Fibroblast of lung (primary cell): ENCODE results near the gene ZNF771. TPM values are rescaled to one million over a fixed set of nuclear protein-coding genes. Genes with fewer than 3 reads are reported as not detected.

Experiments used
- DNase-seq, 2 donors: peaks; one replicate each; pipeline versions ENCODE4 v3.0.0 to v3.0.0-alpha.2; 2010; ENCODE audit warnings: low read depth in 2 of 2
- H2AFZ ChIP-seq: 2 replicates; pipeline ENCODE4 v1.5.1; 2012; ENCODE audit warnings: low read length, control low read depth, inconsistent platforms
- H3K27ac ChIP-seq: 2 replicates; pipeline ENCODE4 v1.5.1; 2011; ENCODE audit warnings: low read length, control low read depth; ENCODE audit not compliant: insufficient read depth
- H3K27me3 ChIP-seq: 2 replicates; pipeline ENCODE4 v1.5.1; 2011; ENCODE audit warnings: mild to moderate bottlenecking, low read length; ENCODE audit not compliant: control insufficient read depth, insufficient read depth
- H3K36me3 ChIP-seq: 2 replicates; pipeline ENCODE4 v1.5.1; 2011; ENCODE audit warnings: low read length; ENCODE audit not compliant: control insufficient read depth, insufficient read depth
- H3K4me1 ChIP-seq: 2 replicates; pipeline ENCODE4 v1.5.1; 2011; ENCODE audit warnings: low read length; ENCODE audit not compliant: control insufficient read depth, insufficient read depth; ENCODE audit errors: extremely low read depth
- H3K4me2 ChIP-seq: 2 replicates; pipeline ENCODE4 v1.5.1; 2011; ENCODE audit warnings: low read length, control low read depth; ENCODE audit not compliant: insufficient read depth; ENCODE audit errors: extremely low read depth
- H3K4me3 ChIP-seq, 4 experiments: fragments of 200-600 bp in 1 of 4; sonication (generic) in 1 of 4; replicated peaks in 1 of 4; 2 replicates each; pipeline ENCODE4 v1.5.1; 2011 to 2016; ENCODE audit warnings: low read length in 4 of 4, low read depth in 3 of 4, mild to moderate bottlenecking in 3 of 4, control low read depth in 2 of 4, inconsistent platforms in 1 of 4, mixed read lengths in 1 of 4; ENCODE audit not compliant: insufficient read depth in 1 of 4; ENCODE audit errors: control extremely low read depth in 1 of 4
- H3K79me2 ChIP-seq: 2 replicates; pipeline ENCODE4 v1.5.1; 2012; ENCODE audit warnings: mild to moderate bottlenecking, low read length, inconsistent platforms; ENCODE audit not compliant: control insufficient read depth, insufficient read depth
- H3K9ac ChIP-seq: 2 replicates; pipeline ENCODE4 v1.5.1; 2011; ENCODE audit warnings: mild to moderate bottlenecking, low read length, control low read depth; ENCODE audit not compliant: insufficient read depth
- H3K9me3 ChIP-seq: 2 replicates; pipeline ENCODE4 v1.5.1; 2012; ENCODE audit warnings: low read depth, low read length; ENCODE audit not compliant: control insufficient read depth, insufficient read depth
- H4K20me1 ChIP-seq: 2 replicates; pipeline ENCODE4 v1.5.1; 2011; ENCODE audit warnings: low read length; ENCODE audit not compliant: control insufficient read depth, insufficient read depth; ENCODE audit errors: extremely low read depth
- EZH2 ChIP-seq: IDR thresholded peaks from 2 replicates; pipeline ENCODE4 v1.5.1; 2012; ENCODE audit warnings: low read length, control low read depth, mild to moderate bottlenecking; ENCODE audit errors: missing control alignments
- polyA plus RNA-seq, 2 donors: library from polyadenylated mRNA; depleted of rRNA in 1 of 2; stranded (reverse) in 1 of 2; unstranded in 1 of 2; fragments of >200 nt; gene quantifications; 2 replicates each; pipeline ENCODE4 v1.2.1, GENCODE V29; 2011 to 2012; ENCODE audit warnings: missing spikeins in 1 of 2
- total RNA-seq: library from RNA; depleted of rRNA; stranded (reverse); fragments of >200 nt; gene quantifications from 2 replicates; pipeline ENCODE4 v1.2.1, GENCODE V29; 2014
- TF ChIP-seq, protein P1 (sequence below), 2 donors: IDR thresholded peaks in 1 of 2; conservative IDR thresholded peaks in 1 of 2; 1 replicate in 1 of 2; 2 replicates in 1 of 2; pipeline ENCODE4 v1.5.1; 2011 to 2012; ENCODE audit warnings: low read length in 2 of 2, control low read depth in 1 of 2, inconsistent platforms in 1 of 2, low read depth in 1 of 2, mild to moderate bottlenecking in 1 of 2

The ZNF771 gene
- total and polyA plus RNA-seq, 2 donors (not counting 1 experiment from before 2014, with no cell fraction given) = 3.1 to 8.4 TPM

DNA sequence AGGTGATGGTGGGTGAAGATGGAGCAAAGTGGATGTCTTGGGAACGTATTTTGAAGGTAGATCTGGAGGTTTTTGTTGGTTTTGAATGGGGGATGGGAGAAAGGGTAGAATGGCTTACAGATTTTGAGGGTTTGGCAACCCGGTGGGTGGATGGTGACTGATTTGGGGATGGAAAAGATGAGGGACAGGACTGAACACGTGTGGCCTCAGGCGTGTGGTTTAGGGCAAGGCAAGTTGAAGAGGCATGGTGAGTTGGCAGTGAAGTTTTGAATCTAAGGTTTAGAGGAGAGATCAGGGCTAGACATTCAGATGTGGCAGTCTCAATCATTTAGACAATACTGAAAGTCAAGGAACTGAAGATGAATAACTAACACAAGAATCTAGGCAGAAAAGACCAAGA lies 27.4 kb downstream of the ZNF771 start:
- Histone ChIP-seq H3K79me2 (no peaks in the 10 kb centered on the region), H4K20me1 (no peaks in the 10 kb centered on the region), H3K9me3 (no peaks in the 10 kb centered on the region), H3K9ac (no peak overlapping the region), H3K36me3 (no peaks in the 10 kb centered on the region), H3K4me3 (no peak overlapping the region), H2AFZ (no peak overlapping the region), H3K4me2 (no peak overlapping the region), H3K4me1 (no peaks in the 10 kb centered on the region), H3K27ac (no peak overlapping the region), H3K27me3 (peaks cover 9% of the 10 kb centered on the region)
- DNase-seq = no peak
- TF ChIP-seq, protein P1, sequence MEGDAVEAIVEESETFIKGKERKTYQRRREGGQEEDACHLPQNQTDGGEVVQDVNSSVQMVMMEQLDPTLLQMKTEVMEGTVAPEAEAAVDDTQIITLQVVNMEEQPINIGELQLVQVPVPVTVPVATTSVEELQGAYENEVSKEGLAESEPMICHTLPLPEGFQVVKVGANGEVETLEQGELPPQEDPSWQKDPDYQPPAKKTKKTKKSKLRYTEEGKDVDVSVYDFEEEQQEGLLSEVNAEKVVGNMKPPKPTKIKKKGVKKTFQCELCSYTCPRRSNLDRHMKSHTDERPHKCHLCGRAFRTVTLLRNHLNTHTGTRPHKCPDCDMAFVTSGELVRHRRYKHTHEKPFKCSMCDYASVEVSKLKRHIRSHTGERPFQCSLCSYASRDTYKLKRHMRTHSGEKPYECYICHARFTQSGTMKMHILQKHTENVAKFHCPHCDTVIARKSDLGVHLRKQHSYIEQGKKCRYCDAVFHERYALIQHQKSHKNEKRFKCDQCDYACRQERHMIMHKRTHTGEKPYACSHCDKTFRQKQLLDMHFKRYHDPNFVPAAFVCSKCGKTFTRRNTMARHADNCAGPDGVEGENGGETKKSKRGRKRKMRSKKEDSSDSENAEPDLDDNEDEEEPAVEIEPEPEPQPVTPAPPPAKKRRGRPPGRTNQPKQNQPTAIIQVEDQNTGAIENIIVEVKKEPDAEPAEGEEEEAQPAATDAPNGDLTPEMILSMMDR (conservative IDR thresholded peaks at IDR 0.05 in 1 of 2, IDR thresholded peaks at IDR 0.05 in 1 of 2; ENCODE audit: low read depth in 1 of 2, low read length in 2 of 2) = no peak
- TF ChIP-seq EZH2 = no peak

DNA sequence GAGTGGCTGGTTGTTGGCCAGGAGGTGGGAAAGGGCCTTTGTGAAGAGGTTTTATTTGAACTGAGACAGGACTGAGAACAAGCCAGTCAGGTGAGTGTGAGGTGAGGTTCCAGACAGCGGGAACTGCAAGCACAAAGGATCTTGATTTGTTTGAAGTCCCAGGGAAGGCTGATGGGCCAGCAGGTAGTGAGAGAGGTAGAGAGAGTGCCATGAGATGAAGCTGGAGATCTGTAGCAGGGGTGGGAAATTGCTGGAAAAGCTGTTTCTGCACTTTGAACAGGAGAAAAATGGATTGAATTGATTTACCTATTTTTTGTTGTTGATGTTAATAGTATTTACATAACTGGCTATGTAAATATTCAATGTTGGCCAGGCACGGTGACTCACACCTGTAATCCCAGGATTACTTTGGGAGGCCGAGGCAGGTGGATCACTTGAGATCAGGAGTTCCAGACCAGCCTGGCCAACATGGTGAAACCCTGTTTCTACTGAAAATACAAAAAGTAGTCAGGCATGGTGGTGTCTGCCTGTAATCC lies 30.2 kb downstream of the ZNF771 start:
- no peak overlapping the region for H2AFZ ChIP-seq
- no peak overlapping the region for H3K4me2 ChIP-seq
- no peaks in the 10 kb centered on the region for H3K79me2 ChIP-seq
- no peak for DNase-seq
- H3K27me3 ChIP-seq = peaks cover 9% of the 10 kb centered on the region
- no peak overlapping the region for H3K4me3 ChIP-seq
- no peak for TF ChIP-seq EZH2
- TF ChIP-seq, protein P1 (conservative IDR thresholded peaks at IDR 0.05 in 1 of 2, IDR thresholded peaks at IDR 0.05 in 1 of 2; ENCODE audit: low read depth in 1 of 2, low read length in 2 of 2) = no peak
- no peaks in the 10 kb centered on the region for H3K9me3 ChIP-seq
- no peaks in the 10 kb centered on the region for H3K4me1 ChIP-seq
- H3K36me3 ChIP-seq = no peaks in the 10 kb centered on the region
- no peak overlapping the region for H3K27ac ChIP-seq
- no peak overlapping the region for H3K9ac ChIP-seq
- no peaks in the 10 kb centered on the region for H4K20me1 ChIP-seq

DNA sequence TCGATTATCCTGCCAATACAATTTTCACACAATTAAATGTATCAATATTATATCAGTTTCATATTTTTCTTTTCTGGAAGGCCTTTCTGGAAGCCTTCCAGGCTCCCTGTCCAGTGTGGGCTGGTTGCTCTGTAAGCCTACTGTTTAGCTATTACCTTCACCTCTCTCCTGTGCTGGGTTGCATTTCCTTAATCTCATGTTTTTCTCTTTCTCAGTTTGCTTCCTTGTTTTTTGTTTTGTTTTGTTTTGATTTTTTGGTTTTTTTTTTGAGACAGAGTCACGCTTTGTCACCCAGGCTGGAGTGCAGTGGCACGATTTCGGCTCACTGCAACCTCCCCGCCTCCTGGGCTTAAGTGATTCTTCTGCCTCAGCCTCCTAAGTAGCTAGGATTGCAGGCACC lies 31.4 kb downstream of the ZNF771 start:
- Histone ChIP-seq H4K20me1 (no peaks in the 10 kb centered on the region), H3K79me2 (no peaks in the 10 kb centered on the region), H3K4me3 (no peak overlapping the region), H3K4me2 (no peak overlapping the region), H2AFZ (no peak overlapping the region), H3K36me3 (no peaks in the 10 kb centered on the region), H3K27me3 (peaks cover 9% of the 10 kb centered on the region), H3K9me3 (no peaks in the 10 kb centered on the region), H3K9ac (no peak overlapping the region), H3K4me1 (no peaks in the 10 kb centered on the region), H3K27ac (no peak overlapping the region)
- no peak for DNase-seq
- TF ChIP-seq, protein P1 (conservative IDR thresholded peaks at IDR 0.05 in 1 of 2, IDR thresholded peaks at IDR 0.05 in 1 of 2; ENCODE audit: low read depth in 1 of 2, low read length in 2 of 2) = no peak
- TF ChIP-seq EZH2 = no peak
